H1 (cell line): Measurements from ENCODE around the gene NSUN6. TPM values are rescaled to one million over a fixed set of nuclear protein-coding genes. Genes with fewer than 3 reads are reported as not detected.

Source experiments
- CTCF ChIA-PET: fragments of 300-600 bp; sonication (Branson Sonifier 250); formaldehyde crosslinking; loops from one replicate; lab custom pipeline; 2021; ENCODE audit not compliant: partially characterized antibody; lab: Charles Lee
- POLR2A ChIA-PET: fragments of 300-600 bp; sonication (Branson Sonifier 250); formaldehyde crosslinking; loops from one replicate; lab custom pipeline; 2021; ENCODE audit warnings: inconsistent platforms; ENCODE audit not compliant: partially characterized antibody; lab: Charles Lee
- DNase-seq, 2 experiments: peaks; one replicate each; pipeline versions ENCODE4 v3.0.0 to v3.0.0-alpha.2; 2010 to 2022; ENCODE audit warnings: low spot score in 2 of 2, low read depth in 1 of 2, mixed read lengths in 1 of 2
- FAIRE-seq: peaks from 2 replicates; lab custom pipeline; 2011; peaks lifted over from hg19 to GRCh38; lab: Jason Lieb, UNC
- H2AFZ ChIP-seq: 2 replicates; pipeline ENCODE4 v1.8.1; 2012; ENCODE audit warnings: low read length, inconsistent platforms
- H2AK5ac ChIP-seq: 2 replicates; pipeline ENCODE4 v1.6.1; 2013; ENCODE audit warnings: low read depth, low read length
- H2BK120ac ChIP-seq: replicated peaks from 2 replicates; pipeline ENCODE3; 2013; ENCODE audit warnings: low read depth, low read length, inconsistent platforms
- H2BK12ac ChIP-seq: 2 replicates; pipeline ENCODE4 v1.6.1; 2013; ENCODE audit warnings: low read depth, low read length
- H2BK15ac ChIP-seq: 2 replicates; pipeline ENCODE4 v1.6.1; 2013; ENCODE audit warnings: low read length
- H2BK20ac ChIP-seq: 2 replicates; pipeline ENCODE4 v1.6.1; 2013; ENCODE audit warnings: low read length
- H2BK5ac ChIP-seq: 2 replicates; pipeline ENCODE4 v1.6.1; 2013; ENCODE audit warnings: low read depth, low read length
- H3K14ac ChIP-seq: 2 replicates; pipeline ENCODE4 v1.6.1; 2013; ENCODE audit warnings: inconsistent platforms; ENCODE audit not compliant: insufficient read length
- H3K18ac ChIP-seq: 2 replicates; pipeline ENCODE4 v1.6.1; 2013; ENCODE audit warnings: low read length; ENCODE audit errors: extremely low read depth
- H3K23ac ChIP-seq: 2 replicates; pipeline ENCODE4 v1.6.1; 2013; ENCODE audit warnings: inconsistent platforms; ENCODE audit not compliant: insufficient read length
- H3K23me2 ChIP-seq: 2 replicates; pipeline ENCODE4 v1.6.1; 2013; ENCODE audit warnings: low read depth, low read length
- H3K27ac ChIP-seq: 2 replicates; pipeline ENCODE4 v1.6.1; 2011; ENCODE audit warnings: low read depth, low read length, inconsistent platforms
- H3K27me3 ChIP-seq, 4 experiments: replicated peaks in 1 of 4; 1 replicate in 1 of 4; 2 replicates in 3 of 4; pipeline versions ENCODE4 v1.6.1 to v1.8.1; 2011 to 2013; ENCODE audit warnings: low read length in 3 of 4, mild to moderate bottlenecking in 3 of 4, inconsistent platforms in 2 of 4, mixed read lengths in 2 of 4, moderate library complexity in 1 of 4; ENCODE audit not compliant: control insufficient read depth in 3 of 4, insufficient read depth in 3 of 4; ENCODE audit errors: extremely low read depth in 1 of 4
- H3K36me3 ChIP-seq, 4 experiments: 2 replicates each; pipeline versions ENCODE4 v1.6.1 to v1.8.1; 2011 to 2013; ENCODE audit warnings: mild to moderate bottlenecking in 4 of 4, low read length in 3 of 4, moderate library complexity in 2 of 4, control low read depth in 1 of 4, inconsistent platforms in 1 of 4; ENCODE audit not compliant: insufficient read depth in 4 of 4, control insufficient read depth in 2 of 4
- H3K4ac ChIP-seq: replicated peaks from 2 replicates; pipeline ENCODE3; 2013; ENCODE audit warnings: low read length, low read depth, mixed read lengths, inconsistent platforms; ENCODE audit not compliant: insufficient read length
- H3K4me1 ChIP-seq, 4 experiments: replicated peaks in 1 of 4; 1 replicate in 1 of 4; 2 replicates in 3 of 4; pipeline versions ENCODE4 v1.6.1 to v1.8.1; 2011 to 2013; ENCODE audit warnings: low read length in 3 of 4, inconsistent platforms in 2 of 4, mixed read lengths in 1 of 4; ENCODE audit not compliant: insufficient read depth in 4 of 4, control insufficient read depth in 3 of 4
- H3K4me2 ChIP-seq, 2 experiments: 2 replicates each; pipeline versions ENCODE4 v1.6.1 to v1.8.1; 2011 to 2013; ENCODE audit warnings: low read depth in 2 of 2, low read length in 2 of 2, control low read depth in 1 of 2, inconsistent platforms in 1 of 2, mild to moderate bottlenecking in 1 of 2; ENCODE audit not compliant: insufficient read depth in 1 of 2
- H3K4me3 ChIP-seq, 4 experiments: fragments of 200-600, 300-600 bp in 1 of 4; sonication (generic), shearing (Covaris generic), sonication (Bioruptor Twin) in 1 of 4; 2 replicates each; pipeline versions ENCODE4 v1.5.1 to v1.8.1; 2011 to 2016; ENCODE audit warnings: low read length in 4 of 4, low read depth in 3 of 4, control low read depth in 2 of 4, inconsistent platforms in 2 of 4, mild to moderate bottlenecking in 2 of 4, mixed read lengths in 1 of 4, moderate library complexity in 1 of 4; ENCODE audit not compliant: insufficient read depth in 2 of 4; ENCODE audit errors: extremely low read depth in 1 of 4
- H3K56ac ChIP-seq: replicated peaks from 2 replicates; pipeline ENCODE3; 2013; ENCODE audit warnings: low read depth, mild to moderate bottlenecking, mixed read lengths, low read length, inconsistent platforms; ENCODE audit not compliant: insufficient read length
- H3K79me1 ChIP-seq: 2 replicates; pipeline ENCODE4 v1.6.1; 2013; ENCODE audit warnings: low read depth, low read length, control low read depth
- H3K79me2 ChIP-seq, 2 experiments: 2 replicates each; pipeline versions ENCODE4 v1.6.1 to v1.8.1; 2012 to 2013; ENCODE audit warnings: low read length in 2 of 2, mild to moderate bottlenecking in 2 of 2, inconsistent platforms in 1 of 2; ENCODE audit not compliant: insufficient read depth in 2 of 2, control insufficient read depth in 1 of 2
- H3K9ac ChIP-seq, 4 experiments: replicated peaks in 1 of 4; 1 replicate in 1 of 4; 2 replicates in 3 of 4; pipeline versions ENCODE4 v1.6.1 to v1.8.1; 2011 to 2013; ENCODE audit warnings: low read depth in 3 of 4, low read length in 3 of 4, control low read depth in 2 of 4, mild to moderate bottlenecking in 2 of 4, moderate library complexity in 2 of 4, inconsistent platforms in 1 of 4; ENCODE audit errors: extremely low read depth in 1 of 4
- H3K9me3 ChIP-seq, 2 experiments: 2 replicates each; pipeline versions ENCODE4 v1.6.1 to v1.8.1; 2012 to 2013; ENCODE audit warnings: mild to moderate bottlenecking in 2 of 2, moderate library complexity in 2 of 2, control low read depth in 1 of 2, inconsistent platforms in 1 of 2, low read depth in 1 of 2, low read length in 1 of 2, mixed read lengths in 1 of 2; ENCODE audit not compliant: insufficient read depth in 2 of 2
- H4K20me1 ChIP-seq, 2 experiments: replicated peaks in 1 of 2; 2 replicates each; pipeline versions ENCODE3 to v1.8.1; 2011 to 2013; ENCODE audit warnings: inconsistent platforms in 2 of 2, low read length in 2 of 2, mild to moderate bottlenecking in 1 of 2; ENCODE audit not compliant: insufficient read depth in 2 of 2, control insufficient read depth in 1 of 2
- H4K5ac ChIP-seq: 2 replicates; pipeline ENCODE4 v1.6.1; 2013; ENCODE audit warnings: low read length, low read depth, mixed read lengths, inconsistent platforms; ENCODE audit not compliant: insufficient read length
- H4K8ac ChIP-seq: 2 replicates; pipeline ENCODE4 v1.8.0; 2013; ENCODE audit warnings: mild to moderate bottlenecking, moderate library complexity, low read length, inconsistent platforms; ENCODE audit not compliant: insufficient read depth; ENCODE audit errors: extremely low read depth
- H4K91ac ChIP-seq: replicated peaks from 2 replicates; pipeline ENCODE3; 2013; ENCODE audit warnings: low read length, mixed read lengths, inconsistent platforms; ENCODE audit not compliant: insufficient read length
- EGR1 ChIP-seq: IDR thresholded peaks from 2 replicates; pipeline ENCODE4 v1.6.1; 2011; ENCODE audit warnings: low read depth, low read length, borderline replicate concordance
- POU5F1 ChIP-seq: IDR thresholded peaks from 2 replicates; pipeline ENCODE4 v1.6.1; 2011; ENCODE audit warnings: low read depth, mild to moderate bottlenecking, low read length, moderate library complexity
- WGBS, 2 experiments: shearing (Covaris generic) in 1 of 2; methylation state at CpG; one replicate each; pipeline versions ENCODE4 v1.1.6 to v1.1.7; 2013 to 2015; ENCODE audit warnings: low lambda C conversion rate in 2 of 2, mixed read lengths in 2 of 2, inconsistent platforms in 1 of 2, low coverage in 1 of 2, missing lambda C conversion rate in 1 of 2; ENCODE audit not compliant: insufficient replicate concordance in 2 of 2, insufficient coverage in 1 of 2, insufficient read length in 1 of 2; ENCODE audit errors: extremely low coverage in 1 of 2, missing lambda C conversion rate in 1 of 2; 5-methylcytosine and 5-hydroxymethylcytosine counted together
- polyA plus RNA-seq, 7 experiments: library from polyadenylated mRNA; depleted of rRNA in 3 of 7; stranded (reverse) in 5 of 7; unstranded in 2 of 7; fragments of >200 nt in 5 of 7; fragments of 200-250 nt in 2 of 7; gene quantifications; 1 replicate in 5 of 7; 2 replicates in 1 of 7; 4 replicates in 1 of 7; pipeline versions ENCODE4 v1.2.1 to v1.2.3, GENCODE V29; 2011 to 2013; ENCODE audit warnings: missing spikeins in 2 of 7, mixed read lengths in 2 of 7
- total RNA-seq: library from RNA; stranded (reverse); fragmentation: NEBNext Ultra II Directional; extraction: Animal tissue kit (Norgen Biotek cat#: 25700); gene quantifications from 2 replicates; pipeline ENCODE4 v1.2.1, GENCODE V29; 2021

The NSUN6 gene
- total and polyA plus RNA-seq, 2 of the 8 experiments (the other 6 are each of a cell fraction or from before 2014, with no cell fraction given): 5.9 to 14.4 TPM

DNA sequence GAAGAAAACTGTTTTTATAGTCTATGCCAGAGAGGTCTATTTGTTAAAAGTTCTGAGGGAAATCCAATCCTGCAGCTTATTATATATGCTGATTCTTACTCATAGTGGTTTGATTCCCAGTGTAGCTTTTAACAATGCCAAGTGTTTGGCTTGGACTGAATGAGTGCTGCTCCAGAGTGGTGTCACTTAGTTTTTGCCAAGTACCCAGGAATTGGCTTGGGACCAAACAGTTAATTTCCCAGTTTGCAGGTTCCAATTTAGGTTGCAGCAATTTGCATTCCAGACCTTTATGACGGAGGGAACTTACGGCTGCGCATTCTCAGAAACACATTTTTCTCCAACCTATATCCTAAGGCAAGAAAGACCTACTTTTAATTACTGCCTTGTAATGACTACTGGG, 32.4 kb downstream of the NSUN6 start:
- Histone ChIP-seq H3K23me2 (no peaks in the 10 kb centered on the region), H3K14ac (no peak overlapping the region), H3K27me3 (no peaks in the 10 kb centered on the region), H4K91ac (no peak overlapping the region), H3K9ac (no peak overlapping the region), H3K79me1 (no peaks in the 10 kb centered on the region), H4K8ac (no peak overlapping the region), H3K27ac (no peak overlapping the region), H2BK15ac (no peak overlapping the region), H2AFZ (no peak overlapping the region), H3K23ac (no peak overlapping the region), H3K56ac (no peak overlapping the region), H4K20me1 (no peaks in the 10 kb centered on the region), H3K18ac (no peak overlapping the region), H3K9me3 (no peaks in the 10 kb centered on the region), H3K79me2 (no peaks in the 10 kb centered on the region), H2BK20ac (no peak overlapping the region), H2BK120ac (no peak overlapping the region), H3K4me1 (no peaks in the 10 kb centered on the region), H2BK12ac (no peak overlapping the region), H3K4me2 (no peak overlapping the region), H3K36me3 (peaks cover 0 to 4% (median 1%) of the 10 kb centered on the region in 4 experiments; a peak in 3 of 8 replicates), H2BK5ac (no peak overlapping the region), H4K5ac (no peak overlapping the region), H3K4me3 (no peak overlapping the region), H2AK5ac (no peak overlapping the region), H3K4ac (no peak overlapping the region)
- TF ChIP-seq POU5F1 (no peak), EGR1 (no peak)
- WGBS, 2 experiments: 98% methylated on average over 3 of the region's 3 CpGs; no CpG with 5 or more reads in 1 of the 2 experiments
- DNase-seq (no peak), FAIRE-seq (no peak)
- ChIA-PET CTCF (no interaction called here), POLR2A (no interaction called here)
